Osteocyte (in vitro differentiated cells): ENCODE data around the gene ATRAID. TPM values are rescaled to one million over a fixed set of nuclear protein-coding genes. Genes with fewer than 3 reads are reported as not detected.
A peak's percentile ranks its signal among the peaks of the same experiment; 100 is the strongest.

Source experiments
- DNase-seq: peaks from one replicate; pipeline ENCODE4 v3.0.0; 2021; ENCODE audit warnings: mixed read lengths; ENCODE audit not compliant: unreplicated experiment; ENCODE audit errors: extremely low spot score
- H3K27ac Mint-ChIP-seq: one replicate; pipeline ENCODE4 v1.8.0; 2021; ENCODE audit warnings: mild to moderate bottlenecking, mixed read lengths; ENCODE audit not compliant: unreplicated experiment
- H3K27me3 Mint-ChIP-seq: one replicate; pipeline ENCODE4 v1.8.0; 2021; ENCODE audit warnings: mixed read lengths; ENCODE audit not compliant: unreplicated experiment
- H3K36me3 Mint-ChIP-seq: one replicate; pipeline ENCODE4 v1.8.0; 2021; ENCODE audit warnings: mixed read lengths; ENCODE audit not compliant: unreplicated experiment
- H3K4me1 Mint-ChIP-seq: one replicate; pipeline ENCODE4 v1.8.0; 2021; ENCODE audit warnings: mixed read lengths; ENCODE audit not compliant: unreplicated experiment
- H3K4me3 Mint-ChIP-seq: one replicate; pipeline ENCODE4 v1.8.0; 2021; ENCODE audit warnings: mild to moderate bottlenecking, moderate library complexity, mixed read lengths; ENCODE audit not compliant: unreplicated experiment
- H3K9me3 Mint-ChIP-seq: one replicate; pipeline ENCODE4 v1.8.0; 2021; ENCODE audit warnings: mixed read lengths; ENCODE audit not compliant: unreplicated experiment
- total RNA-seq: library from RNA; stranded (reverse); gene quantifications from 2 replicates; pipeline ENCODE4 v1.2.1, GENCODE V29; 2021
- TF ChIP-seq, protein P1 (sequence below): fragments of 200-600 bp; sonication (generic); IDR thresholded peaks from 2 replicates; pipeline ENCODE4 v1.5.0; 2021; ENCODE audit warnings: antibody characterized with exemption, mild to moderate bottlenecking, moderate library complexity

The ATRAID gene
- total RNA-seq, 1 donor from 2014 or later, result 125 TPM

DNA sequence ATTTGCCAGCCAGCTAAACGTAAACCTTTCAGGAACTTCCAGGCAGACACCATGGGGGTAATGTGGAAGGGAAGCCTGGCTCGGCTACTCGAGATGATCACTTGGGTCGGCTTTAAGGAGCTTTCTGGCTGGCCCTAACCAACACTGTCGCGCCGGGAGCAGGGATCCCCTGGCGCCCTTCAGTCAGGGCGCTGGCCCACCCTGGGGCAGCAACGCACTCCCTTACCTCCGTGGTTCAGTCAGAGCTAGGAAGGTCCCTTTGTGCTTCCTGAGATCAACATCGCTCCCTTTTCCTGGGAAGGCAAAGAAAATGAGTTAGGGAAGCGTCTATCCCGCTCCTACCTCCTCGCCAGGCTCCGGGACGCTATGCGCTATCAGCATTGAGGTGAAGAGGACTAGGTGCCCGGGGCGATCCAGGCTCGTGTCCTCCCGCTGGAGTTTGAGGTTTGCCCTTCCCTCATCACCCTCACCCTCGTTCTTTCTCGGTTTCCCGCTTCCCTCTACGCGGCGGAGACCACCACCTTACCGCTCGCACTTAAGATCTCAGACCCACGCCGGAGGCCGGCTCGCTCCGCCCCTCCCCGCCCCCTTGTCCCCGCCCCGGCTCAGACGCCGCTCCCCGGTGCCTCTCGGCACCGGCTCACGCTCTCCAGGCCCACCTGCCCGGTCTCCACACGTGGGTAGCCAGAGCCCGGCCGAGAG, 449 bp upstream of the ATRAID start:
- peak overlapping the region; percentile 95 for H3K4me3 Mint-ChIP-seq
- TF ChIP-seq, protein P1, sequence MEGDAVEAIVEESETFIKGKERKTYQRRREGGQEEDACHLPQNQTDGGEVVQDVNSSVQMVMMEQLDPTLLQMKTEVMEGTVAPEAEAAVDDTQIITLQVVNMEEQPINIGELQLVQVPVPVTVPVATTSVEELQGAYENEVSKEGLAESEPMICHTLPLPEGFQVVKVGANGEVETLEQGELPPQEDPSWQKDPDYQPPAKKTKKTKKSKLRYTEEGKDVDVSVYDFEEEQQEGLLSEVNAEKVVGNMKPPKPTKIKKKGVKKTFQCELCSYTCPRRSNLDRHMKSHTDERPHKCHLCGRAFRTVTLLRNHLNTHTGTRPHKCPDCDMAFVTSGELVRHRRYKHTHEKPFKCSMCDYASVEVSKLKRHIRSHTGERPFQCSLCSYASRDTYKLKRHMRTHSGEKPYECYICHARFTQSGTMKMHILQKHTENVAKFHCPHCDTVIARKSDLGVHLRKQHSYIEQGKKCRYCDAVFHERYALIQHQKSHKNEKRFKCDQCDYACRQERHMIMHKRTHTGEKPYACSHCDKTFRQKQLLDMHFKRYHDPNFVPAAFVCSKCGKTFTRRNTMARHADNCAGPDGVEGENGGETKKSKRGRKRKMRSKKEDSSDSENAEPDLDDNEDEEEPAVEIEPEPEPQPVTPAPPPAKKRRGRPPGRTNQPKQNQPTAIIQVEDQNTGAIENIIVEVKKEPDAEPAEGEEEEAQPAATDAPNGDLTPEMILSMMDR, result no peak
- H3K27me3 Mint-ChIP-seq, result no peaks in the 10 kb centered on the region
- H3K27ac Mint-ChIP-seq, result peak overlapping the region; percentile 87
- peaks cover 11% of the 10 kb centered on the region for H3K36me3 Mint-ChIP-seq
- no peak for DNase-seq
- H3K9me3 Mint-ChIP-seq, result no peaks in the 10 kb centered on the region
- peaks cover 19% of the 10 kb centered on the region for H3K4me1 Mint-ChIP-seq

DNA sequence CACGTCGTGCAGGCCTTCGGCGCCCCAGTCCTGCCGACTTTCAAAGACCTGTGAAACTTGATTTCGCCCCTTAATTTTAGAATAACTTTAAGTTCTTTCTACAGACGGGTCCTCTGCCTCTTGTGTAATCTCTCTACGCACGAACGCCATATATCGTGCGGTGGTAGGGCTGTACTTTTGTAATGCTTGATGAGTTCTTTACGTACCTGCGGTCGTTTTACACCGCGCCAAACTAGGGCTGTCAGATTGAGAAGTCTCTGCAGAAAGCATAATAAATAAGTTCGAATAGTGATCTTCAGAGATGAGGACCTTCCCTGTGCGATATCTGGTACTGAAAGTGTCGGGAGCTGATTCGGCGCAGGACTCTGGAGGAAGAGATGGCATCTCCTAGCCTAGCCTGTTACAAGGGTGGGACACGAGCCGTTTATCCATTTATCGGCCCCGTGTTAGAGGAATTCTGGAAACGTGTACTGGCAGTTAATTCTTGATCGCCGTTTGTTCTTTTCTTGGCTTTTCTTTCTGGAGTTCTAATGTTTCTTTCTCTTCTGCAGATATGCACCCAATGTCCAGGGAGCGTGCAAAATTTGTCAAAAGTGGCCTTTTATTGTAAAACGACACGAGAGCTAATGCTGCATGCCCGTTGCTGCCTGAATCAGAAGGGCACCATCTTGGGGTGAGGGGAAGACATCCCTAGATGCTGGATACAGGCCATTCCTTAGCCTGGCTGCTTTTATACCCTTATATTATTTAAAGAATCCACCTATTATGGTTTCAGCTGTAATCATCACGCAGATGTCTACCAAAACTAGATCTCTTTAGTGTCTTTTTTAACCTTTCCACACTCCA, 1.0 kb downstream of the ATRAID start:
- no peak for DNase-seq
- no peaks in the 10 kb centered on the region for H3K27me3 Mint-ChIP-seq
- H3K27ac Mint-ChIP-seq, result peak overlapping the region; percentile 99
- TF ChIP-seq, protein P1, result no peak
- no peaks in the 10 kb centered on the region for H3K9me3 Mint-ChIP-seq
- H3K4me1 Mint-ChIP-seq, result peaks cover 28% of the 10 kb centered on the region
- H3K4me3 Mint-ChIP-seq, result peak overlapping the region; percentile 95
- peaks cover 2% of the 10 kb centered on the region for H3K36me3 Mint-ChIP-seq

DNA sequence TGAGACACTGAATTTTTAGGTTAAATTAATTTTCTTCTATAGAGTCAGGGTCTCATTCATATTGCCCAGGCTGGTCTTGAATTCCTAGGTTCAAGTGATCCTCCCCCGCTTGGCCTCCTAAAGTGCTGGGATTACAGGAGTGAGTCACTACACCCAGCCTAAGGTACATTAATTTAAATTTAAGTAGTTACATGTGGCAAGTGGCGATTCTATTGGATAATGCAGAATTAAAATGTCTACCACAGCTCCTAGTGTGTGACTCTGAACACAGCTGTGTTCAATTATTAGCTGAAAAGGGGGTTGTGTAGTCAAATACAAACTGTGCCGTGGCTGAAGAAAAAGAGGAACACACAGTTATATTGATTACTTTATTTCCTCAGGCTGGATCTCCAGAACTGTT, 3.1 kb downstream of the ATRAID start:
- Mint-ChIP-seq H3K9me3 (no peaks in the 10 kb centered on the region), H3K27me3 (no peaks in the 10 kb centered on the region), H3K27ac (no peak overlapping the region), H3K36me3 (peaks cover 1% of the 10 kb centered on the region), H3K4me3 (no peak overlapping the region), H3K4me1 (peaks cover 33% of the 10 kb centered on the region)
- no peak for DNase-seq
- TF ChIP-seq, protein P1, result no peak

DNA sequence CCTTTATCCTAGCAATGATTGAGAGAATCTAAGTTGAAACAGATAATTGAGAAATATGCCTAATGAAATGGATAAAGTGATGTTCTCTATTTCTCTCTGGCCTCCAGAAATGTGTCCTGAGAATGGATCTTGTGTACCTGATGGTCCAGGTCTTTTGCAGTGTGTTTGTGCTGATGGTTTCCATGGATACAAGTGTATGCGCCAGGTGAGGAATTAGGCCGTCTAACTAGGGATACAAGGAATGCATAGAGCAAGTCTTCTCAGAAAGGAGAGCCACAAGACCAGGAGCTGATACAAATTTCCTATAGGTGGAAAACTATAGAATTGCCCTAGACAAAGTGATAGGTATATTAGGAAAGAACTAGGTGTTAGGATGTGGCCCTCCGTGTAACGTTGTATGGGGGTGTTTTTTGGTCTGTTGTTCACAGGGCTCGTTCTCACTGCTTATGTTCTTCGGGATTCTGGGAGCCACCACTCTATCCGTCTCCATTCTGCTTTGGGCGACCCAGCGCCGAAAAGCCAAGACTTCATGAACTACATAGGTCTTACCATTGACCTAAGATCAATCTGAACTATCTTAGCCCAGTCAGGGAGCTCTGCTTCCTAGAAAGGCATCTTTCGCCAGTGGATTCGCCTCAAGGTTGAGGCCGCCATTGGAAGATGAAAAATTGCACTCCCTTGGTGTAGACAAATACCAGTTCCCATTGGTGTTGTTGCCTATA, 4.7 kb downstream of the ATRAID start:
- H3K36me3 Mint-ChIP-seq, result peaks cover 12% of the 10 kb centered on the region
- H3K27me3 Mint-ChIP-seq, result no peaks in the 10 kb centered on the region
- H3K27ac Mint-ChIP-seq, result peak overlapping the region; percentile 98
- H3K4me1 Mint-ChIP-seq, result peaks cover 27% of the 10 kb centered on the region
- H3K9me3 Mint-ChIP-seq, result no peaks in the 10 kb centered on the region
- TF ChIP-seq, protein P1, result no peak
- DNase-seq, result no peak
- peak overlapping the region; percentile 92 for H3K4me3 Mint-ChIP-seq
